Nephron (organoid): Measurements from ENCODE around the gene NRXN2.
A peak's percentile ranks its signal among the peaks of the same experiment; 100 is the strongest.

Experiments used
- H3K27ac Mint-ChIP-seq, 3 experiments: 2 replicates each; pipeline ENCODE4 v1.8.0; 2020; ENCODE audit warnings: mixed read lengths in 3 of 3, mild to moderate bottlenecking in 2 of 3, moderate library complexity in 1 of 3
- H3K27me3 Mint-ChIP-seq: 2 replicates; pipeline ENCODE4 v1.8.0; 2021; ENCODE audit warnings: low read depth, mild to moderate bottlenecking, moderate library complexity, mixed read lengths
- H3K36me3 Mint-ChIP-seq: 2 replicates; pipeline ENCODE4 v1.8.0; 2020; ENCODE audit warnings: low read depth, mixed read lengths
- H3K4me1 Mint-ChIP-seq: 2 replicates; pipeline ENCODE4 v1.8.0; 2020; ENCODE audit warnings: mixed read lengths
- H3K4me3 Mint-ChIP-seq, 3 experiments: 2 replicates each; pipeline ENCODE4 v1.8.0; 2020; ENCODE audit warnings: mild to moderate bottlenecking in 3 of 3, mixed read lengths in 3 of 3, moderate library complexity in 2 of 3
- H3K9me3 Mint-ChIP-seq: 2 replicates; pipeline ENCODE4 v1.8.0; 2020; ENCODE audit warnings: mixed read lengths
- CTCF ChIP-seq, 3 experiments: fragments of 200-600 bp; sonication (generic); IDR thresholded peaks; one replicate each; pipeline ENCODE4 v1.5.0; 2021; ENCODE audit warnings: antibody characterized with exemption in 3 of 3; ENCODE audit not compliant: unreplicated experiment in 3 of 3

Gene NRXN2

GRCh38 chr11:64620381-64620971 is 102.5 kb downstream of the NRXN2 start:
- H3K4me3 Mint-ChIP-seq: peak overlapping the region; percentile 56 to 81 (median 58)
- peaks cover 3% of the 10 kb centered on the region for H3K27me3 Mint-ChIP-seq
- H3K27ac Mint-ChIP-seq: peak overlapping the region; percentile 99 to 100 (median 99)
- H3K36me3 Mint-ChIP-seq: peaks cover 25% of the 10 kb centered on the region
- H3K9me3 Mint-ChIP-seq: no peaks in the 10 kb centered on the region
- no peak for TF ChIP-seq CTCF (IDR thresholded peaks at IDR 0.05; ENCODE audit: unreplicated experiment in 3 of 3)
- H3K4me1 Mint-ChIP-seq: peaks cover 30% of the 10 kb centered on the region

- Mint-ChIP-seq H3K27ac (peak overlapping the region; percentile 99 to 100 (median 99)), H3K4me3 (peak overlapping the region; percentile 79 to 81 (median 81)), H3K27me3 (peaks cover 3% of the 10 kb centered on the region), H3K4me1 (peaks cover 30% of the 10 kb centered on the region), H3K36me3 (peaks cover 30% of the 10 kb centered on the region), H3K9me3 (no peaks in the 10 kb centered on the region)
- TF ChIP-seq CTCF (IDR thresholded peaks at IDR 0.05; ENCODE audit: unreplicated experiment in 3 of 3): no peak
These were observed 103.1 kb downstream of the NRXN2 start for GRCh38 chr11:64619811-64620380.

- peaks cover 30% of the 10 kb centered on the region for H3K36me3 Mint-ChIP-seq
- no peak for TF ChIP-seq CTCF (IDR thresholded peaks at IDR 0.05; ENCODE audit: unreplicated experiment in 3 of 3)
- peaks cover 3% of the 10 kb centered on the region for H3K27me3 Mint-ChIP-seq
- peak overlapping the region; percentile 99 to 100 (median 99) for H3K27ac Mint-ChIP-seq
- no peaks in the 10 kb centered on the region for H3K9me3 Mint-ChIP-seq
- H3K4me1 Mint-ChIP-seq: peaks cover 30% of the 10 kb centered on the region
- peak overlapping the region; percentile 79 to 81 (median 81) for H3K4me3 Mint-ChIP-seq
These were observed 103.8 kb downstream of the NRXN2 start for GRCh38 chr11:64619196-64619595.

GRCh38 chr11:64616817-64617216 is 106.2 kb downstream of the NRXN2 start:
- Mint-ChIP-seq H3K36me3 (peaks cover 31% of the 10 kb centered on the region), H3K9me3 (no peaks in the 10 kb centered on the region), H3K27me3 (peaks cover 3% of the 10 kb centered on the region), H3K4me3 (no peak overlapping the region), H3K27ac (peak overlapping the region; percentile 58 to 100 (median 87)), H3K4me1 (peaks cover 26% of the 10 kb centered on the region)
- TF ChIP-seq CTCF (IDR thresholded peaks at IDR 0.05; ENCODE audit: unreplicated experiment in 3 of 3): no peak

GRCh38 chr11:64614917-64615316 is 108.1 kb downstream of the NRXN2 start:
- Mint-ChIP-seq H3K4me1 (peaks cover 12% of the 10 kb centered on the region), H3K27ac (no peak overlapping the region), H3K4me3 (no peak overlapping the region), H3K27me3 (peaks cover 6% of the 10 kb centered on the region), H3K9me3 (no peaks in the 10 kb centered on the region), H3K36me3 (peaks cover 27% of the 10 kb centered on the region)
- no peak for TF ChIP-seq CTCF (IDR thresholded peaks at IDR 0.05; ENCODE audit: unreplicated experiment in 3 of 3)

- Mint-ChIP-seq H3K9me3 (no peaks in the 10 kb centered on the region), H3K4me1 (peaks cover 8% of the 10 kb centered on the region), H3K27me3 (peaks cover 6% of the 10 kb centered on the region), H3K27ac (peak overlapping the region in 1 of 3 experiments; percentile 11), H3K36me3 (peaks cover 24% of the 10 kb centered on the region), H3K4me3 (no peak overlapping the region)
- TF ChIP-seq CTCF (IDR thresholded peaks at IDR 0.05; ENCODE audit: unreplicated experiment in 3 of 3): no peak
These were observed 109.3 kb downstream of the NRXN2 start for GRCh38 chr11:64613648-64614047.
